Trophoblast cell (in vitro differentiated cells and primary cell): ENCODE data around the gene TEAD3.
A peak's percentile ranks its signal among the peaks of the same experiment; 100 is the strongest.

Experiments
- DNase-seq, 2 donors: peaks; one replicate each; pipeline ENCODE4 v3.0.0-alpha.2; 2016
- H2AFZ ChIP-seq: 2 replicates; pipeline ENCODE4 v1.6.1; 2013; ENCODE audit warnings: low read length, moderate library complexity, mild to moderate bottlenecking; ENCODE audit not compliant: insufficient read depth, poor library complexity
- H2AK5ac ChIP-seq: 2 replicates; pipeline ENCODE4 v1.6.1; 2013; ENCODE audit warnings: mild to moderate bottlenecking, low read length
- H2BK120ac ChIP-seq: 2 replicates; pipeline ENCODE4 v1.6.1; 2013; ENCODE audit warnings: low read length, mild to moderate bottlenecking, moderate library complexity; ENCODE audit not compliant: insufficient read depth, poor library complexity
- H2BK12ac ChIP-seq: 2 replicates; pipeline ENCODE4 v1.6.1; 2013; ENCODE audit warnings: mild to moderate bottlenecking, low read length, moderate library complexity
- H2BK5ac ChIP-seq: 2 replicates; pipeline ENCODE4 v1.6.1; 2013; ENCODE audit warnings: low read length, low read depth, moderate library complexity, mild to moderate bottlenecking; ENCODE audit not compliant: poor library complexity
- H3K14ac ChIP-seq: 2 replicates; pipeline ENCODE4 v1.6.1; 2013; ENCODE audit warnings: mild to moderate bottlenecking, low read length
- H3K18ac ChIP-seq: 2 replicates; pipeline ENCODE4 v1.6.1; 2013; ENCODE audit warnings: mild to moderate bottlenecking, low read length
- H3K23ac ChIP-seq: 2 replicates; pipeline ENCODE4 v1.6.1; 2013; ENCODE audit warnings: low read length
- H3K27ac ChIP-seq: 2 replicates; pipeline ENCODE4 v1.5.1; 2013; ENCODE audit warnings: low read depth, mild to moderate bottlenecking, inconsistent platforms, low read length, moderate library complexity
- H3K27me3 ChIP-seq: 2 replicates; pipeline ENCODE4 v1.6.1; 2013; ENCODE audit warnings: inconsistent platforms, mild to moderate bottlenecking, low read length, moderate library complexity; ENCODE audit not compliant: insufficient read depth
- H3K36me3 ChIP-seq, 2 experiments: 1 replicate in 1 of 2; 2 replicates in 1 of 2; pipeline ENCODE4 v1.6.1; 2013; ENCODE audit warnings: low read length in 2 of 2, mild to moderate bottlenecking in 2 of 2, moderate library complexity in 1 of 2; ENCODE audit not compliant: insufficient read depth in 2 of 2, control insufficient read depth in 1 of 2
- H3K4ac ChIP-seq: 2 replicates; pipeline ENCODE4 v1.6.1; 2013; ENCODE audit warnings: low read depth, mild to moderate bottlenecking, low read length, moderate library complexity
- H3K4me1 ChIP-seq, 2 experiments: 1 replicate in 1 of 2; 2 replicates in 1 of 2; pipeline ENCODE4 v1.6.1; 2013; ENCODE audit warnings: low read length in 2 of 2, mild to moderate bottlenecking in 2 of 2, moderate library complexity in 1 of 2; ENCODE audit not compliant: insufficient read depth in 2 of 2, control insufficient read depth in 1 of 2
- H3K4me2 ChIP-seq: 2 replicates; pipeline ENCODE4 v1.6.1; 2013; ENCODE audit warnings: inconsistent platforms, mild to moderate bottlenecking, low read length, moderate library complexity
- H3K4me3 ChIP-seq: 2 replicates; pipeline ENCODE4 v1.5.1; 2013; ENCODE audit warnings: mild to moderate bottlenecking, low read depth, low read length, inconsistent platforms
- H3K79me1 ChIP-seq: one replicate; pipeline ENCODE4 v1.6.1; 2013; ENCODE audit warnings: low read length
- H3K79me2 ChIP-seq: 2 replicates; pipeline ENCODE4 v1.6.1; 2013; ENCODE audit warnings: low read length, mild to moderate bottlenecking; ENCODE audit not compliant: control insufficient read depth, insufficient read depth, poor library complexity
- H3K9ac ChIP-seq: 2 replicates; pipeline ENCODE4 v1.6.1; 2013; ENCODE audit warnings: mild to moderate bottlenecking, low read length
- H3K9me3 ChIP-seq: 2 replicates; pipeline ENCODE4 v1.6.1; 2013; ENCODE audit warnings: low read depth, mild to moderate bottlenecking, control low read depth, inconsistent platforms, low read length; ENCODE audit not compliant: insufficient read depth
- H4K12ac ChIP-seq: 2 replicates; pipeline ENCODE4 v1.6.1; 2013; ENCODE audit warnings: low read depth, mild to moderate bottlenecking, low read length, moderate library complexity
- H4K8ac ChIP-seq: 2 replicates; pipeline ENCODE4 v1.6.1; 2013; ENCODE audit warnings: low read depth, mild to moderate bottlenecking, low read length, moderate library complexity
- H4K91ac ChIP-seq: one replicate; pipeline ENCODE4 v1.6.1; 2013; ENCODE audit warnings: low read depth, mild to moderate bottlenecking, low read length, moderate library complexity
- WGBS: extraction: QIAGEN DNeasy Blood & Tissue Kit; methylation state at CpG from one replicate; pipeline ENCODE4 v1.1.7; 2013; ENCODE audit warnings: missing lambda C conversion rate; ENCODE audit not compliant: insufficient read length, insufficient coverage; ENCODE audit errors: extremely low coverage; 5-methylcytosine and 5-hydroxymethylcytosine counted together

The TEAD3 gene

GRCh38 chr6:35468980-35469750 lies 27.7 kb downstream of the TEAD3 start:
- Histone ChIP-seq H3K4me3 (peak overlapping the region; percentile 94), H3K4me2 (peak overlapping the region; percentile 89), H4K91ac (peak overlapping the region; percentile 86), H3K79me1 (peaks cover 15% of the 10 kb centered on the region), H4K8ac (peak overlapping the region; percentile 77), H3K4me1 (peaks cover 11 to 21% of the 10 kb centered on the region in 2 experiments), H3K18ac (peak overlapping the region; percentile 81), H2BK5ac (peak overlapping the region; percentile 86), H3K23ac (peak overlapping the region; percentile 56), H3K4ac (peak overlapping the region; percentile 96), H2AK5ac (no peak overlapping the region), H2BK12ac (no peak overlapping the region), H3K9ac (peak overlapping the region; percentile 92), H4K12ac (peak overlapping the region; percentile 57), H3K27me3 (no peaks in the 10 kb centered on the region), H3K27ac (peak overlapping the region; percentile 88), H2AFZ (no peak overlapping the region), H3K79me2 (peaks cover 19% of the 10 kb centered on the region), H3K36me3 (peaks cover 47 to 48% of the 10 kb centered on the region in 2 experiments), H3K14ac (peak overlapping the region; percentile 88), H2BK120ac (peak overlapping the region; percentile 13), H3K9me3 (no peaks in the 10 kb centered on the region)
- WGBS = no CpG with 5 or more reads among the region's 37 CpGs
- no peak for DNase-seq

DNA sequence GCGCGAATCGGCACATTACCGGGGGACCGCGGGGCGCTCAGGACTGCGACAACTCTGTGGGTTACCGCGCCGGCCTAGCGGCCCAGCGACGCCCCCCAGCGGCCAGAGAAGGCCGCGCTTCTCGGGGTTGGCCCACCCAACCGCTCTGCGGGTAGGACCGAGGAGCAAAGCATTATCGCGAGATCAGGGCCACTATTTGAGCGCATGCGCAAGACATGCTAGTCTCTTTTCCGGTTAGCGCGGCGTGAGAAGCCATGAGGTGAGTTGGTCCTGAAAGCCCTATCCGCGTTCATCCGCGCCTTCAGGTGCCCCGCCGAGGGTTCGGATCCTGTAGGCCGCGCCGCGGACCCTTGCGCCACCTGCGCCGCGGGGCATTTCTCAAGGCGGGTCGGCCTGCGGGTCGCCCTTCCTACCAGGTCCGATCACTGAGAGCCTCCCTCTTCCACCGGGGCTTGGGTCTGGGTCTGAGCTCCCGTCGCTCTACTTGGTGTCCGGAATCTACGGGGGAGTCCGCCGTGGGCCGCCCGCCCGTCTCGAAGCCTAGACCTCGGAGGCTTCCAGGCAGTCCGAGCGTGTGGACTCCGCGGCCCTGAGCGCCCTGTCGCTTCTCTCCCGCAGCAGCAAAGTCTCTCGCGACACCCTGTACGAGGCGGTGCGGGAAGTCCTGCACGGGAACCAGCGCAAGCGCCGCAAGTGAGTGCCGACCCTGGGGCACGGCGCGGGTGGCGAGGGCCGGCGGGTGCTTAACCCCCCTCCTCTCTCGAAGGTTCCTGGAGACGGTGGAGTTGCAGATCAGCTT lies 28.5 kb downstream of the TEAD3 start, which contains the start of gene RPL10A:
TSS of gene RPL10A (plus strand) at position 221 of the 799 bp plus-strand sequence. CDS start at position 255, 34 bp downstream.
- peaks cover 19% of the 10 kb centered on the region for H3K79me2 ChIP-seq
- H3K4ac ChIP-seq = peak within 1 kb of the TSS; percentile 96
- H2BK120ac ChIP-seq = peak within 1 kb of the TSS; percentile 77
- H3K9me3 ChIP-seq = no peaks in the 10 kb centered on the region
- peaks cover 41 to 44% of the 10 kb centered on the region in 2 experiments for H3K36me3 ChIP-seq
- H2BK5ac ChIP-seq = peak within 1 kb of the TSS; percentile 86
- H3K4me1 ChIP-seq = peaks cover 11 to 21% of the 10 kb centered on the region in 2 experiments
- H4K12ac ChIP-seq = peak within 1 kb of the TSS; percentile 57
- H2BK12ac ChIP-seq = peak within 1 kb of the TSS; percentile 82
- H3K79me1 ChIP-seq = peaks cover 15% of the 10 kb centered on the region
- H3K23ac ChIP-seq = no peak within 1 kb of the TSS
- WGBS = no CpG with 5 or more reads among the region's 86 CpGs
- H3K4me2 ChIP-seq = peak within 1 kb of the TSS; percentile 89
- H3K18ac ChIP-seq = peak within 1 kb of the TSS; percentile 81
- peak within 1 kb of the TSS; percentile 90 for H2AFZ ChIP-seq
- H4K91ac ChIP-seq = peak within 1 kb of the TSS; percentile 86
- peak within 1 kb of the TSS; percentile 93 for H4K8ac ChIP-seq
- DNase-seq = peak; percentile 96 to 99
- peak within 1 kb of the TSS; percentile 57 for H2AK5ac ChIP-seq
- peak within 1 kb of the TSS; percentile 92 for H3K9ac ChIP-seq
- no peaks in the 10 kb centered on the region for H3K27me3 ChIP-seq
- H3K4me3 ChIP-seq = peak within 1 kb of the TSS; percentile 94
- H3K27ac ChIP-seq = peak within 1 kb of the TSS; percentile 88
- peak within 1 kb of the TSS; percentile 88 for H3K14ac ChIP-seq

GRCh38 chr6:35465646-35466045 lies 31.2 kb downstream of the TEAD3 start:
- H3K9me3 ChIP-seq = no peaks in the 10 kb centered on the region
- H3K4me2 ChIP-seq = no peak overlapping the region
- H3K23ac ChIP-seq = no peak overlapping the region
- H3K79me2 ChIP-seq = peaks cover 19% of the 10 kb centered on the region
- no CpG with 5 or more reads among the region's 1 CpG for WGBS
- no peak overlapping the region for H2BK12ac ChIP-seq
- no peak overlapping the region for H3K27ac ChIP-seq
- peaks cover 6 to 20% of the 10 kb centered on the region in 2 experiments for H3K4me1 ChIP-seq
- H2BK120ac ChIP-seq = no peak overlapping the region
- no peak overlapping the region for H3K14ac ChIP-seq
- no peaks in the 10 kb centered on the region for H3K27me3 ChIP-seq
- no peak overlapping the region for H3K18ac ChIP-seq
- no peak overlapping the region for H2AFZ ChIP-seq
- H2BK5ac ChIP-seq = no peak overlapping the region
- H4K8ac ChIP-seq = no peak overlapping the region
- H2AK5ac ChIP-seq = no peak overlapping the region
- H4K12ac ChIP-seq = no peak overlapping the region
- no peak overlapping the region for H4K91ac ChIP-seq
- peaks cover 32 to 35% of the 10 kb centered on the region in 2 experiments for H3K36me3 ChIP-seq
- no peak overlapping the region for H3K4ac ChIP-seq
- H3K79me1 ChIP-seq = peaks cover 12% of the 10 kb centered on the region
- no peak for DNase-seq
- no peak overlapping the region for H3K9ac ChIP-seq
- no peak overlapping the region for H3K4me3 ChIP-seq

DNA sequence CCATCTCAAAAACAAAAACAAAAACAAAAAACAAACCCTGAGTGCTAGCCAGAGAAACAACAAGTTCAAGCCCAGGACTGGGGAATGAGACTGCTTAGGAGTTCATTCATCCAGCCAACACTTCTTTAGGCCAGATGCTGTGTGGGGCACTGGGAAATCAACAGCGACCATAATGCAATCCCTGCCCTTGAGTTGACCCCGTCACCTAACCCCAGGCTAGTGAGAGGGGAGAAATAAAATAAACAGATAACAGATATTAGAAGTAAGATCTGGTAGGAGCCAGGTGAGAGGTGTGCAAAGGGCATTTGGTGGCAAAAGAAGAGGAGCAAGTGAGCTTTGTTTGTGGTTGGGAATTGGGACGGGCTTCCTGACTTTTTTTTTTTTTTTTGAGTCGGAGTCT lies 33.6 kb downstream of the TEAD3 start:
- Histone ChIP-seq H3K27ac (no peak overlapping the region), H2BK12ac (no peak overlapping the region), H2AK5ac (no peak overlapping the region), H4K12ac (no peak overlapping the region), H2AFZ (no peak overlapping the region), H3K79me2 (peaks cover 2% of the 10 kb centered on the region), H2BK5ac (no peak overlapping the region), H4K91ac (no peak overlapping the region), H2BK120ac (no peak overlapping the region), H3K4me3 (no peak overlapping the region), H3K4me2 (no peak overlapping the region), H3K14ac (no peak overlapping the region), H3K4ac (no peak overlapping the region), H3K36me3 (peaks cover 24 to 37% of the 10 kb centered on the region in 2 experiments), H3K18ac (no peak overlapping the region), H3K79me1 (peaks cover 3% of the 10 kb centered on the region), H3K4me1 (peaks cover 16 to 21% of the 10 kb centered on the region in 2 experiments), H3K23ac (no peak overlapping the region), H3K27me3 (no peaks in the 10 kb centered on the region), H3K9me3 (no peaks in the 10 kb centered on the region), H3K9ac (no peak overlapping the region), H4K8ac (no peak overlapping the region)
- WGBS = no CpG with 5 or more reads among the region's 4 CpGs
- DNase-seq = no peak
